ENCODE measurements around the gene KDM4C.

- TF ChIP-seq CTCF (IDR thresholded peaks at IDR 0.05; ENCODE audit: insufficient read depth, low read depth, low read length) (no peak), EZH2 (IDR thresholded peaks at IDR 0.05; ENCODE audit: insufficient read depth, low read length) (no peak)
Measured at GRCh38 chr9:7146582-7146981, 388.8 kb downstream of the KDM4C start.
